ENCODE data around the gene ABHD16A.

ABHD16A gene

DNA sequence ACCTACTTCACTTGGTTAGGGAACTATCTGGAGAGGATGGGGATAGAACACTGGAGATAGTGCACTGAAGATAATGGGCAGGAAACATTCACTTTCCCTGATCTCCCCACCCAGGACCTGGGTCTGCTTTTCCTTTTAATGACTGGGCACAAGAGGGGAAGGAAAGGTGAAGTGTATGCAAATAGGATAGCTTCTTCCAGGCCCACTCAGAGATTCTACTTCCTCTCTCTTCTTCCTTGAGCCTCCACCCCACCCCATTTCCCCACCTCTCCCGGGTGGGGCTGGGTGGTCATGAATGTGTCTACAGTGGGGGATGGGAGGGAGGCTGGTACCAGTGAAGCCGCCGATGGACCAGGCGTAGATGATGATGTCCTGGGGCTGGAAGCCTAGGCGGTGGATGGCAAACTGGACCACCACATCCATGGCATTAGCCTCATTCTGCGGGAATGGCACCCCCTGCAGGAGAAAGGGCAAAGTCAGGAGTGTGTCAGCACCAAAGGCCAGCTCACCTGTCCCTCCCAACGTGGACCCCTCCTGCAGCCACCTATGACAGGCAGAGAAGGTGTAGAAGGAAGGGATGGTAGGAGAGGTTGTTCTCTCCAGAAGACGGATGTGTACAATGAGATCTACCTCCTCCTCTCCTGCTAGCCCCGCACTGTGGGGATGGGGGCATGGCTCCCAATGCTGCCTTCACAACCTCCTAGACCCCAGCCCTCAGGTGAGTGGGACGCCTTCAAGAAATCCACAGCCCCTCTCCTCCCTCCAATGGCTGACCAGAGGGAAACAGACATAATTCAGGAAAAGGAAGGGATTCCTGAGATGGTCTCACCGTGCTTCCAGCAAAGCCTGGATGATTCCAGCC lies 13.6 kb downstream of the ABHD16A start:
- no peak for DNase-seq (ENCODE audit: low spot score)

DNA sequence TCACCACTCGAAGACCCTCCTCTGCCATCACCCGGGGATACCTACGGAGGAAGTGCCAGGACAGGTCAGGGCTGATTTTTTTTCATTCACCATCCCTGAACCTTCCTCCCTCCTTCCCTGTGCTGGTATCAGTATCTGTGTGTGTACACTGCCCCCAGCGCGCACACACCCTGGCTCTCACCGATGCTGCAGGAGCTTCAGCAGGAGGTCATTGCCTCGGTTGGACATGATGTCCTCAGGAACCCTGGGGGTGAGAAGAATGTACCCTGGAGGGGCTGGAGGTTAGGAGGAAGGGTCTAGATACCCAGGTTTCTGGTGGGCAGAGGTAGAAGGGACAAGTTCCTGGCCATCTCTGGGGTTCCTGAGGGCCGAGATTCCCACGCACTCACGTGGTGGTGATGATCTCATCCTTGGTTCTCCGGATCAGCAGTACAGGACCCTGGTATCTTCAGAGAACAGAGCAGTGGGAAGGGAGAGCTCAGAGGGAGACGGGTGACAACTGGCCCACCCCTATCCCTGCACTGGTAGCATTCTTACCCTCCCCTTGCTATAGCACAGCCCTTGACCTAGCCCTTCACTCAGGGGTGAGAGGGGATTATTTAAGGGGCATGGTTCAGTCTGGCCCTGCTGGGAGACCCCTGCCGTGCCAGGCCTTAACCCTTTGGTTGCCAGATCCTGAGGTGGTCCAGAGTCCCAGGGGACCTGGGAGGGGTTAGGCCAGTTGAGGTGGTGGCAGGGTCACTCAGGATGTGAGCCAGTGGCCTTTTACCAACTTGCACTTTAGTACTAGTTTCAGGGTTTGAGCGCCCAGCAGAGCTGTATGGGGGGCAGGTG lies 15.0 kb downstream of the ABHD16A start:
- DNase-seq (ENCODE audit: low spot score), result no peak

DNA sequence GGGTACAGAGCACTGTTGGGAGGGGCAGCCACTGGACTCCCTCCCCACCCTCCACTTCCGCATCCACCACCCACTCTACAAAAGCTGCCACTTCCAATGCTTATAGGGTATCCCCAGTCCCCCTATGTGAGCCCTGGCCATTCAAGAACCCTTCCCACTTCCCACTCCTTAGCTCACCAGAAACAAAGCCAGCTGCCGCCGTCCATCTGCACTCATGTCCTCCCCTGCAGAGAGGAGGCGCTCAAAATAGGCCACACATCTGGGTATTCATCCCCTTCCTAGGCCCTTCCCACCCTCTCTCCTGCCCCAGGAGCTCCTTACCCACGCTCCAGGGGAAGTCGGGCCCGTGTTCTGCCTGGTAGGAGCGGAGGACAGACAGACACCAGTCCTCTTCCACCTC lies 15.8 kb downstream of the ABHD16A start:
- DNase-seq (ENCODE audit: low spot score), result no peak

DNA sequence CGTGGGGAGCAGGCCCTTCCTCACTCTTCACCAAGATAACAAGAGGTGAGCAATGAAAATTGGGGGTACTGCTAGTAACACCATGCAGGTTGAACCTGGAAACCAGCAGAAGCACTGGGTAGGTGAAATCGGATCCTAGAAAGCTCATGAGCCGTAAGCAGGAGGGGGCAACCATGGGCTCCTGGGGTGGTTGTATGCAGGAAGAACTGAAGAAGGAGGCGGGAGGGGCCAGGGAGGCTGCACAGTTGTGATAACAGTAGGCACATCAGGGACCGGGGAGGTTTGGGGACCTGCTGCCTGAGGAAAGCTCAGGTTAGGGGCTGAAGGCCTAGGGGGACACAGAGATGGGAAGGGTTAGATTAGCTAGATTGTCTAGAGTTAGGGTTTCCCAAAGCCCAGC lies 16.6 kb downstream of the ABHD16A start:
- no peak for DNase-seq (ENCODE audit: low spot score)

DNA sequence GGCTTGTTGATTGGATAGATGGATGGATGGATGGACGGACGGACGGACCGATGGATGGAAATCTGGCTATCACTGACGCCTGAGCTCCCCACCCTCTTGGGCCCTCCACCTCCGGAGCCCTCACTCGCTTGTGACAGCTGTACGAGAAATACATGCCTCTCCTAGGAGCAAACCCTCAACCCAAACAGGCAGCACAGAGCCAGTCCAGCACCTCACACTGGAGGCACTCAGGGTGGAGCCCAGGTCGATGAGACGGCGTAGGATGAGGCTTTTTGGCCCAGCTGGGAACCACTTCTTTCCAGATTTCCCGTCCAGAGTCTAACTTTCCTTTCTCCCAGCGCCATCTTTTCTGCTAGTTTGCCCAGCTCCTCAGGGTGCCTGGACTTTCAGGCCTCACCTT lies 19.5 kb downstream of the ABHD16A start:
- no peak for DNase-seq (ENCODE audit: low spot score)

DNA sequence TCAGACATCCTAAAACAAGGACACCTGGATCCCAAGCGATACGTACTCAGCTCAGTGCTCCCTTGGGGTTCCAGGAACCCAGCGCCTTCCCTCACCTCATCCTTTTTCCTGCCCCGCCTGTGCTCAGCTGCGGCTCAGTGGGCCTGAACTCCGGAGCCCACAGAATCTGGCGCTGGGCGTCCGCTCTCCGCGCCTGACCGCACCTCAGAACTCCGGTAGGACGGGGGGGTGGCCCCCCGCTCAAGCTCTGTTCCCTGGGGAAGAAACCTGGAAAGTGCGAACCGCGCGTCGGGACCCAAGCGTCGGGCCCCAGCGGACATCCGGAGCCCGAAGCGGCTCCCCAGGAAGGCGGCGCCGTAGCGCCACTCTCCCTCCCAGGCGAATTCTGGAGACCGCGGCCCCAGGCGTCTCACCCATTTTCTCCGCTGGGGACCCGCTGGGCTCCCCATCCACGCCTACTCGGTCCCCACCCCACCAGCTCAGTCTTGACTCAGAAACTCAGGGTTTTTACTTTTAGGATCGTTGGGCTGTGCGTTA lies 21.9 kb downstream of the ABHD16A start:
- peak; percentile 31 for DNase-seq (ENCODE audit: low spot score)

DNA sequence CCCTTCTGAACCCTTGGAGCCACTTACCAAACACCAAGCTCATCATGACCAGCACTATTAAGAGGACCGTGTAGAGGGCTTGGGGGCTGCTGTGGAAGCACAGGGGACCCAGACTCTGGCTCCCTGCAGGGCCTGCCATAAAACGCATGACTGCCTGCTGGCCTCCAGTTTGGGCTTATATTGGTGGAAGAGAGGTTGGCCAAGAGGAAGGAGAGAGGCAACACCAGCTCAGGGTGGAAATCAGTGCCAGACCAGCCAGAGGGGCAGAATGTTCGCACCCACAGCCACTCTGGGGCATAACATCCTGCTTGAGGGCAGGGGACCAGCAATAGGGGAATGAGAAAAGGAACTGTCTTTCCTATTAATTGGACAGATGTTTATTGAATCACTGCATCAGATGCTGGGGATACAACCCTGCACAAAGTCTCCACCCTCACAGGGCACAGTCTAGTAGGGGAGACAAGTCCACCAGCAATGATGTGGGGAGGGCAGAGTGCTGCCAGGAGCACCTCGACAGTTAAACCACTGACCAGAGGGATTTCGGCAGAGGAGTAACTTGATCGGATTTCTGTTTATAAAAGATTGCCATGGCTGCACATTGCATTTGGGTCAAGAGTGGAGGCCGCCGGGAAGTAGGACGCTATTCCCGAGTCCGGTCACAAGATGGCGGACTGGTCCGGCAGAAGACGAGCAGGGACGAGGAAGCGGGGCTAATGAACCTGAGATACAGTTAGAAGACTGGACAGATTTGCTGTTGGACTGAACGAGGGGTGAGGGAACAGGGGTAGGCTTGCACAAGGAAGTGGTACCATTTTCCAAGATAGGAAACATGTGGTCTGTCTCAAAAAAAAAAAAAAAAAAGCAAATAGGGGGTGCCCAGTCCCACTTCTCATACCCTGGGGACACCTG lies 22.6 kb downstream of the ABHD16A start, which contains the start of gene LY6G5C:
Gene LY6G5C, minus strand, starts transcription at position 842 of the 909 bp plus-strand sequence. Its CDS starts 694 bp downstream, at position 148.
- peak; percentile 89 for DNase-seq (ENCODE audit: low spot score)

DNA sequence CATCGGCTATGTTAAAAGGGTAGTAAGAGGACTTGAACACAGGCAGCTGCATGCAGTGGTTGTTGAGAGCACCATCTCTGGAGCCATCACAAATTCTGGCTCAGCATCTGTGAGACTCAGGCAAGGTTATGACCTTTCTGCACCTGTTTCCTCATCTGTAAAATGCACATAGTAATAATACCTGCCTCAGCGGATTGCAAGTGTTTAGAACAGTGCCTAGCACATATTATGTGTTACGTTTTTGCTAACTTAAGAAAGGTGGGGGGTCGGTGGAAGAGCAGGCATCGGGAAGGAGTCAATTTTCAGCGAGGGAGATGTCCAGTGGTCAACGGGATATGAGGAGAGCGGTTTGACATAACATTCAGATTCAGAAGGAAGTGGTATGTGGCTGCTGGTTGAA lies 25.2 kb downstream of the ABHD16A start:
- DNase-seq (ENCODE audit: low spot score), result no peak

DNA sequence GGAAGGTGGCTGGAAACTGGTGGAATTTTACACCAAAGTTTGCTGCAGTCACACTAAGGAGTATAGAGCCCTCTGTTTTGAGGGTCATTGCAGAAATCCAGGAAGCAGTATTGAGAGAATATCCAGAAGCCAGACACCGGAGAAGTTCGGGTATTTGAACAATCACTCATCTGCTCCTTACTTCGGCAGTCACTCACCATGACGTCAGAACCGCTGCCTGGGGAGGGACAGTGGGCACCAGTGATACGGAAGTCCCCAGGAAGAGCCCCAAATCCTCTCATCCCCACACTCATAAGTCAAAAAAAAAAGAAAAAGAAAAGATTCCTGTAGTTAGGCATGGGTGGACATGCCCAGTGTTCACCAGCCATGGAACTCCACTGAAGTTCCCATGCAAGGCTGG lies 26.2 kb downstream of the ABHD16A start:
- no peak for DNase-seq (ENCODE audit: low spot score)

DNA sequence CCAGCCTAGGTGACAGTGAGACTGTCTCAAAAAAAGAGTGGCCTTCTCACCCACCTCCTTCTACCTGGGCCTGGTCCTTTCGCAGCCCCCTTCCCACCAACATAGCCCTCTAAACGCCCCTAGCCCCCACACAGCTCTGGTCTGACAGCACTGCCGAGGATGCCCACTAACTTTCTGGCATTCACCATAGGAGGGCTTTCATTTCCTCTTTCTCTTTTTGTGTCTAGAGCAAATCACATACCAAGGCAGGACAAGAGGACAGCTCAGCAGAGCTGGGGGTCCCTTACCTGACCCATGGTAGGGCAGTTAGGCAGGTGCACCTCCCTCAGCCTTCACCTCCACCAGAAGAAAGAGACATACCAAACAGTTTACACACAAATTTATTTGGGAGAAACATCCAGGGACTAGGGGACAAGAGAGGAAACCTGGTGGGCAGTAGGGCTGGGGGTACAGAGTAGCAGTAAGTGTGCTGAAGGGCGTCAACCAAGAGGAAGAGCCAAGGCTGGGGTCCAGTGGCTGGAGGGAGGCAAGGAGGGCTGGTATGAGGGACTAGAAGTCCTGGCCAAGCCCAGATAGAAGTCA lies 26.7 kb downstream of the ABHD16A start:
- no peak for DNase-seq (ENCODE audit: low spot score)

DNA sequence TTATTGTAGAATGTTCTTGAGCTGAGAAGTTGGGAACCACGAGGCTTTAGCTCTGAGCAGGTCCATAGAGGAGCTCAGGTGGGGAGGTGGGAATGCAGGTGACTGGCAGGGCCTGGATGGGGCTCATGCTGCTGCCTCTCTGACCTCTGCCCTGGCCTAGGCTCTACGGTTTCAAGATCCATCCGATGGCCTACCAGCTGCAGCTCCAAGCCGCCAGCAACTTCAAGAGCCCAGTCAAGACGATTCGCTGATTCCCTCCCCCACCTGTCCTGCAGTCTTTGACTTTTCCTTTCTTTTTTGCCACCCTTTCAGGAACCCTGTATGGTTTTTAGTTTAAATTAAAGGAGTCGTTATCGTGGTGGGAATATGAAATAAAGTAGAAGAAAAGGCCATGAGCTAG lies 33.4 kb downstream of the ABHD16A start, which contains the start of gene LY6G5B:
Gene LY6G5B, plus strand, starts transcription at position 301 of the 400 bp plus-strand sequence. CDS start 975 bp downstream, outside the sequence.
- DNase-seq (ENCODE audit: low spot score), result no peak

DNA sequence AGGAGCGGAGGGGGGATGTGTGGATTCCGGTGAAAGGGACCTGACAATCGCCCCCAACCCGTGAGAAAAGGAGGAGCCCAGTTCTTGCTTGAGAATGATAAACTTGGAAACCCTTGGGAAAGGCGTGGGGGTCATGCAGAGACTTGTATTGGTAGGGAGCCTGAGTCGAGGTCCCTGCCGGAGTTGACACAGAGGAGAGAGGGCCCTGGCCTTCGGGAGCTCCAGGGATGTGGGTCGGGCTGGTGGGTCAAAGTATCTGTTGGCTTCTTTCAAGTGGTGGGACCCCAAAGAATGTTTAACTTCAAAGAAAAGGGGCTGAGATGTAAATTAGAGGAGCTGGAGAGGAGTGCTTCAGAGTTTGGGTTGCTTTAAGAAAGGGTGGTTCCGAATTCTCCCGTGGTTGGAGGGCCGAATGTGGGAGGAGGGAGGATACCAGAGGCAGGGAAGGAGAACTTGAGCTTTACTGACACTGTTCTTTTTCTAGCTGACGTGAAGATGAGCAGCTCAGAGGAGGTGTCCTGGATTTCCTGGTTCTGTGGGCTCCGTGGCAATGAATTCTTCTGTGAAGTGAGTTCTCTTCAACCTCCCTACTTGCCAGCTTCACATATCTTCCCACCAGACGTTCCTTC lies 36.7 kb downstream of the ABHD16A start:
- DNase-seq (ENCODE audit: low spot score), result no peak

DNA sequence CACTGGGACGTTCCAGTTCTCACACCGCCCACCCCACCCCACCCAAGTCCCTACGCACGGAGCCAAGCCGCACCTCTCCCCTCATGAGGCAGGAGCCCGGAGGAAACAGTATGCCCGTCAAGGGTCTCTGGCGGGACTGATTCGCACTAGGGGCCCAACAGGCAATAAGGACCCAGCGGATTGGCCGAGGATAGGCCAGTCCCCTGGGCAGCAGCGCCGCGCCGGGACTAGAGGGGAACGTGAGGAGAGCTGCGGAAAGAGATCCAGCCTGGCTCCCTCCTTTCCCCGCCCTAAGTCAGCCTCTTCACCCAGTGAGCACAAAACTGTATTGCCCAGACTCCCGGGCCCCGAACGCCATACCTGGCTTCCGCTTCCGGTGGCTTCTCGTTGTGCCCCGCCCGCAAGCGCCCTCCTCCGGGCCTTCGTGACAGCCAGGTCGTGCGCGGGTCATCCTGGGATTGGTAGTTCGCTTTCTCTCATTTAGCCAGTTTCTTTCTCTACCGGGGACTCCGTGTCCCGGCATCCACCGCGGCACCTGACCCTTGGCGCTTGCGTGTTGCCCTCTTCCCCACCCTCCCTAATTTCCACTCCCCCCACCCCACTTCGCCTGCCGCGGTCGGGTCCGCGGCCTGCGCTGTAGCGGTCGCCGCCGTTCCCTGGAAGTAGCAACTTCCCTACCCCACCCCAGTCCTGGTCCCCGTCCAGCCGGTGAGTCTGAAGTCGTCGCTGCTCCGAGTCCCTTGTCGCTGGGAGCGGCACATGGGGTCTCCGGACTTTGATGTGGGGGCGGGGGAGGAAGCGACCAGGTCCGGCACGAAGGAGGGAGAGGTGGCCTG lies 37.4 kb downstream of the ABHD16A start, which contains the start of gene CSNK2B:
Gene CSNK2B, plus strand, starts transcription at position 580 of the 836 bp plus-strand sequence. CDS start 752 bp downstream, outside the sequence.
- peak; percentile 96 for DNase-seq (ENCODE audit: low spot score)

DNA sequence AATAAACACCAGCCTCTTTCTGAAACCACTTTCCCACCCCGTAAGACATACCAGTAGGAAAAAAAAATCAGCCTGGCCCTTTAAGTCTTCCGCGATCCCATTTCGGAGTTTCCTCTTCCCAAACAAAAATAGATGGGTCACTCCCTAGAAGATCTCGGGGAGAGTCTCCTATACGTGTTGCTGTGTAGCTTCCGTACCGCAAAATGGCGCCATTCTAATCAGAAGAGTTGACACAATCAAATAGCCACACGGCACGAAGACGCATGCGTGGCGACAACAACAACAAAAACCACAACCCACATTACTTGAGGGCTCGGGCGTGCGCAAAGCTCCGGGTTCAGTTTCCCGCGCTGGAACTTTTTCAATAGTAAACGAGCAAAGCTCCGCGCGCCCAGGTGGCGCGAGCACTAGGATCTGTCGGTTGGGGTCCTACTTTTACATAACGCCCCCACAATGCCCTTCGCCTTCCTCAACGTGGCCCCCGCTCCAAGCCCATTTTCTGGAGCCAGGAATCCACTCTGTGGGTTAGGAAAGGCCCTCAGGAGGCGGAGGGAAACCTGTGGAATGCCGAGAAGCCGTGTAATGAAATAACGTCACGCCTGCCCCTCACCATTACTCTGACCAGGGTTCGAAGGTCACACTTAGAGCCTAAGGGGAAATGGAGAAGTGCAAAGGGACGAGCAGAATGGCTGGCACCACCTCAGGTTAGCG lies 38.2 kb downstream of the ABHD16A start, which contains the start of gene GPANK1:
Gene GPANK1, minus strand, starts transcription at position 208 of the 711 bp plus-strand sequence. CDS start 519 bp downstream, outside the sequence.
- DNase-seq (ENCODE audit: low spot score), result peak; percentile 92

DNA sequence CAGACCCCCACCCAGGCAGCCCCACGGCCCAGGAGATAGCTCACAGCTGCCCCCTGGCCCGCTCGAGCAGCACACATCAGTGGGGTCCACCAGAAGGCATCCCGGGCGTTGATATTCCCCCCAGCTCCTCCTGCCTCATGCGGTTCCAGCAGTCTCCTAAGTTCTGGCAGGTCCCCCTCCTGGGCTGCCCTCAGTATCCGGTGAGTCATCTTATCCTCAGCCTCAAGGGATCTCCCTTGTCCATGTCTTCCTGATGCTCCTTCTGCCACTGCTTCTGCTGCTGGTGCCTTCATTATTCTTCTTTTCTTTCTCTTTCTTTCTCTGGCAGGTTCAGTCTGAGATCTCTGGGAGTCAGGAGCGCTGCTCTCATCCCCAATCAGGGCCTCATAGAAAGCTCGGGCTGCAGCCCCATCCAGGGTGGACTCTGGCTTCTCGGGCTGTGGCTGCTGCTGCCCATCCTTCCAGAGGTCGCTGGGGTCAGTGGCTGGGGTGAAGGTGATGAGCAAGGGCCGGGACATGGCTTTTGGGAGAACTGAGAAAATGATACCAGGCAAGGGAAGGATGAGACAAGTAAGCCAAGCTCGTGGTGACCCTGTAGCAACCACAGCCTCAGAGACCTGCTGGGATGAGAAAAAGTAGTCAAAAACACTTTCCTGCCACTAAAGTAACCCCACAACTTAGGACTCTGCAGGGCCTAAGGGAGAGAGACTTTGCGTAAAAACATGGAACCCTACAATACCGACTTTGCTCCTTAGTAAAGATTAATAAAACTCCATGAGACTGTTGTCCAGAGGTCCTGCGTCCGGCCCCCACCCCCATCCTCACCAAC lies 38.9 kb downstream of the ABHD16A start:
- peak; percentile 37 for DNase-seq (ENCODE audit: low spot score)

DNA sequence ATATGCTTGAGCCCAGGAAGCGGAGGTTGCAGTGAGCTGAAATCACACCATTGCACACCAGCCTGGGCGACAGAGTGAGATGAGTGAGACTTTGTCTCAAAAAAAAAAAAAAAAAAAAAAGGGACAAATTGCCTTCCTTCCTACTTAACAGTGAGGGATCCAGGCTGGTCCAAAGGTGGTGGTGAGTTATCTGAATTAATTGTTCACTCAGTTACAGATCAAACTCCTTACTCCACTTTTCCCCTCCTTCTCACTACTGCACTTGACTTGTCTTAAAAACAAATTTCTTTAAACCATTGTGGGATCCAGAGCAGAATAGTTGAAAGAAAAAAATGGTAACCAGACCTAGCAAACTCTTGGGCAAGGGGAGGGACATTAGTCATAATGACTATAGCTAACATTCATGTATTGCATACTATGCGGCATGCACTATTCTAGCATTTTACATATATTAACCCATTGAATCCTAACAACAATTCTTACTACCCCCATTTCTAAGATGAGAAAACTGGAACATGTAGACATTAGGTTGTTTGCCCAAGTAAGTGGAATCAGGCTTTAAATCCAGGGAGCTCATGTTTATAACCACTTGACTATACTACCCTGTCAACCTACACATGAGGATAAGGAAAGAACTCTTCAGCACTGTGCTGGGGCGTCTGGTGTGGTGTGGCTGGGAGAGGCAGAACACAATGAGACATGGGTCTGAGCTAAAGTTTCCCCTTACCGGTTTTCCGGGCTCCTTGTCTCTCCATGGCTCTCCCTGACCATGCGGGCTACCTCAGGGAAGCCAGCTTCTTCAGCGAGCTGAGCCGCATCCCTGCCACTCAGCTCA lies 39.8 kb downstream of the ABHD16A start:
- DNase-seq (ENCODE audit: low spot score), result no peak
